Common myeloid progenitor, CD34-positive (primary cell): Measurements from ENCODE around the gene AGBL4.

ENCODE experiments used
- CTCF ChIA-PET: fragments of 350-600 bp; sonication (Branson Sonifier 250); formaldehyde crosslinking; loops from one replicate; lab custom pipeline; 2021; ENCODE audit warnings: antibody characterized with exemption; lab: Charles Lee
- POLR2A ChIA-PET: fragments of 350-600 bp; sonication (Branson Sonifier 250); formaldehyde crosslinking; loops from one replicate; lab custom pipeline; 2021; ENCODE audit warnings: antibody characterized with exemption; lab: Charles Lee
- DNase-seq, 3 donors: peaks; one replicate each; pipeline versions ENCODE4 v3.0.0 to v3.0.0-alpha.2; 2013
- H3K27ac ChIP-seq, 2 experiments: 1 replicate in 1 of 2; 2 replicates in 1 of 2; pipeline ENCODE4 v1.7.0; 2013; ENCODE audit warnings: inconsistent platforms in 2 of 2, low read length in 2 of 2, mild to moderate bottlenecking in 2 of 2, low read depth in 1 of 2, moderate library complexity in 1 of 2; ENCODE audit not compliant: severe bottlenecking in 2 of 2, insufficient read depth in 1 of 2, poor library complexity in 1 of 2
- H3K27me3 ChIP-seq, 5 experiments: replicated peaks in 2 of 5; 1 replicate in 3 of 5; 2 replicates in 2 of 5; pipeline versions ENCODE4 v1.6.1 to v1.7.0; 2013; ENCODE audit warnings: low read length in 4 of 5, mild to moderate bottlenecking in 2 of 5, moderate library complexity in 2 of 5, inconsistent platforms in 1 of 5; ENCODE audit not compliant: insufficient read depth in 5 of 5, control insufficient read depth in 4 of 5
- H3K36me3 ChIP-seq, 4 experiments: 1 replicate in 2 of 4; 2 replicates in 2 of 4; pipeline versions ENCODE4 v1.6.1 to v1.7.0; 2013; ENCODE audit warnings: low read length in 3 of 4, control low read depth in 1 of 4, mild to moderate bottlenecking in 1 of 4; ENCODE audit not compliant: control insufficient read depth in 4 of 4, insufficient read depth in 4 of 4
- H3K4me1 ChIP-seq, 4 experiments: 1 replicate in 3 of 4; 2 replicates in 1 of 4; pipeline versions ENCODE4 v1.6.1 to v1.7.1; 2013; ENCODE audit warnings: low read length in 3 of 4, mild to moderate bottlenecking in 3 of 4, control low read depth in 1 of 4, inconsistent platforms in 1 of 4, moderate library complexity in 1 of 4; ENCODE audit not compliant: control insufficient read depth in 4 of 4, insufficient read depth in 4 of 4; ENCODE audit errors: control extremely low read depth in 1 of 4
- H3K4me3 ChIP-seq, 7 experiments: 1 replicate in 4 of 7; 2 replicates in 3 of 7; pipeline versions ENCODE4 v1.5.1 to v1.7.0; 2013; ENCODE audit warnings: mild to moderate bottlenecking in 7 of 7, low read length in 6 of 7, moderate library complexity in 6 of 7, inconsistent platforms in 2 of 7, low read depth in 2 of 7, control low read depth in 1 of 7; ENCODE audit not compliant: insufficient read depth in 4 of 7, control insufficient read depth in 1 of 7; ENCODE audit errors: extremely low read depth in 1 of 7
- H3K9me3 ChIP-seq, 5 experiments: 1 replicate in 4 of 5; 2 replicates in 1 of 5; pipeline versions ENCODE4 v1.6.1 to v1.7.1; 2013; ENCODE audit warnings: low read length in 4 of 5, mild to moderate bottlenecking in 2 of 5, inconsistent platforms in 1 of 5, low read depth in 1 of 5, moderate library complexity in 1 of 5; ENCODE audit not compliant: control insufficient read depth in 4 of 5, insufficient read depth in 2 of 5; ENCODE audit errors: control extremely low read depth in 1 of 5
- WGBS: methylation state at CpG from one replicate; pipeline ENCODE4 v1.1.5; 2013; ENCODE audit not compliant: insufficient coverage; 5-methylcytosine and 5-hydroxymethylcytosine counted together

Gene AGBL4

GRCh38 chr1:49466961-49467360 lies 556.8 kb downstream of the AGBL4 start:
- 80% methylated on average over 1 of the region's 1 CpG for WGBS
- no peak for DNase-seq

GRCh38 chr1:49465486-49466185 lies 558.1 kb downstream of the AGBL4 start:
- POLR2A ChIA-PET, result no interaction called here

More at GRCh38 chr1:49466961-49467360, 556.8 kb downstream of the AGBL4 start:
- ChIA-PET CTCF (no interaction called here), POLR2A (no interaction called here)
- no peaks in the 10 kb centered on the region for H3K9me3 ChIP-seq
- H3K27me3 ChIP-seq, result no peaks in the 10 kb centered on the region
- H3K4me3 ChIP-seq, result no peak overlapping the region
- no peak overlapping the region for H3K27ac ChIP-seq
- H3K4me1 ChIP-seq, result no peaks in the 10 kb centered on the region
- no peaks in the 10 kb centered on the region for H3K36me3 ChIP-seq

DNA sequence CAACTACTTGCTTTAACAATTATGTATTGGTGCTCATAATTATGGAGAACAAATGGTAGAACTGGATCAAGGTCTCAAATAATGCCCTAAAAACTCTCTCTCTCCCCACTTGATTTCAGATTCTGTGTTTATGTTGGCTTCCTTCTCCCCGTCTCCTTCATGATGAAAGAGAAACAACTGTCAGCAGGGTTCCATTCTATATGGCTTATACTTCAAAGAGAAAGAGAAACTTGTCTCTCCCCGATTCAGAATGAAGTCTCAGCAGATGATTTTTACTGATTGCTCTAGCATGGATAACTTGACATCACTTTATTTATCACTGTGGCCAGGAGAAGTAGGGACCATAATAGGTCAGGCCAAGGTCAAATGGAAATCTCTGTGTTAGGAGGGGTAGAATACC lies 575.6 kb downstream of the AGBL4 start:
- POLR2A ChIA-PET, result no interaction called here
- WGBS, result 69% methylated on average over 2 of the region's 2 CpGs

More at GRCh38 chr1:49465486-49466185, 558.1 kb downstream of the AGBL4 start:
- no peaks in the 10 kb centered on the region for H3K36me3 ChIP-seq
- no peaks in the 10 kb centered on the region for H3K9me3 ChIP-seq
- H3K27me3 ChIP-seq, result no peaks in the 10 kb centered on the region
- H3K4me1 ChIP-seq, result no peaks in the 10 kb centered on the region
- WGBS, result 94% methylated on average over 2 of the region's 4 CpGs
- H3K27ac ChIP-seq, result no peak overlapping the region
- DNase-seq, result no peak
- CTCF ChIA-PET, result no interaction called here
- H3K4me3 ChIP-seq, result no peak overlapping the region

DNA sequence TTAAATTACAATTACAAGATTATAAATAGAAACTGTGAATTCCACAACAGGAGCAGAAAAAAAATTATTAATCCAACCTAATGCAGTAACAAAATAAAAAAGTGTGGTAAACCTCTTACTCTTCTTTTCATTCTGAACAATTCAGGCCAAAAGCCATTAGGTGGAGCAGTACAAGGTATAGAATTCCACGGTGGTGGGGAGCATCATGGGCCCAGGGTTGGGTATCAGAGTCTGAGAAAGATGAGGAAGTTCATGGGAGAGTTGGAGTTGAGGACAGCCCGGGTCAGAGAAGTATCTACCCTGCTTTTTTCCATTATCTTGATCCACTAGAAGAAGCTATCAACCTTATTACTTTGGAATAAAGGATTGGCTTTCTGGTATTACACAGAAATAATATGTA lies 586.9 kb downstream of the AGBL4 start:
- Histone ChIP-seq H3K4me1 (no peaks in the 10 kb centered on the region), H3K9me3 (peaks cover 0 to 12% (median 0%) of the 10 kb centered on the region in 5 experiments), H3K27me3 (no peaks in the 10 kb centered on the region), H3K36me3 (no peaks in the 10 kb centered on the region), H3K4me3 (no peak overlapping the region), H3K27ac (no peak overlapping the region)
- ChIA-PET CTCF (no interaction called here), POLR2A (no interaction called here)
- no CpG with 5 or more reads among the region's 2 CpGs for WGBS
- no peak for DNase-seq

More for the DNA sequence above, 575.6 kb downstream of the AGBL4 start:
- no peaks in the 10 kb centered on the region for H3K4me1 ChIP-seq
- CTCF ChIA-PET, result no interaction called here
- no peak for DNase-seq
- H3K27ac ChIP-seq, result no peak overlapping the region
- no peaks in the 10 kb centered on the region for H3K27me3 ChIP-seq
- H3K9me3 ChIP-seq, result peaks cover 0 to 5% (median 0%) of the 10 kb centered on the region in 5 experiments
- no peak overlapping the region for H3K4me3 ChIP-seq
- no peaks in the 10 kb centered on the region for H3K36me3 ChIP-seq

DNA sequence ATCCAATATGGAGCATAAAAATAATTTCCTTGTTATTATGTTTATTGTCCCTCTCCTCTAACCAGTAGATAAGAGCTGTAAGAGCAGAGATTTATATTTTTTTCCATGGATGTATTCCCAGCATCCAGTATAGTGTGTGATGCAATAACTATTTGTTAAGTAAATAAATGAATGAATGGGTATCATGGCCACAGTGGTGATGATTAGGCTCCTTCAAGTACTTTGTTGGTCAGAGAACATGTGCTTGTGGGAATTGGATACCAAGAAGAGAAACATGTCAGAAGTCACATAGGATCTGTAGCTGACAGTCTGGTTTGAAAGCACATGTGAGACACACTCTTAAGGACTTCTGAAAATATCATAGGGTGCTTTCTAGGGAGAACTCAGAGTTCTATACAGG lies 588.5 kb downstream of the AGBL4 start:
- H3K4me1 ChIP-seq, result no peaks in the 10 kb centered on the region
- no peaks in the 10 kb centered on the region for H3K27me3 ChIP-seq
- H3K27ac ChIP-seq, result no peak overlapping the region
- H3K9me3 ChIP-seq, result peaks cover 0 to 4% (median 0%) of the 10 kb centered on the region in 5 experiments
- DNase-seq, result no peak
- H3K36me3 ChIP-seq, result no peaks in the 10 kb centered on the region
- ChIA-PET CTCF (no interaction called here), POLR2A (no interaction called here)
- no peak overlapping the region for H3K4me3 ChIP-seq

GRCh38 chr1:49424782-49425181 lies 599.0 kb downstream of the AGBL4 start:
- Histone ChIP-seq H3K4me1 (no peaks in the 10 kb centered on the region), H3K27ac (no peak overlapping the region), H3K36me3 (no peaks in the 10 kb centered on the region), H3K27me3 (no peaks in the 10 kb centered on the region), H3K4me3 (no peak overlapping the region), H3K9me3 (no peaks in the 10 kb centered on the region)
- no CpG with 5 or more reads among the region's 3 CpGs for WGBS
- POLR2A ChIA-PET, result no interaction called here
- CTCF ChIA-PET, result no interaction called here
- no peak for DNase-seq

- no peaks in the 10 kb centered on the region for H3K36me3 ChIP-seq
- H3K27ac ChIP-seq, result no peak overlapping the region
- no peaks in the 10 kb centered on the region for H3K9me3 ChIP-seq
- ChIA-PET POLR2A (no interaction called here), CTCF (no interaction called here)
- DNase-seq, result no peak
- WGBS, result no CpG with 5 or more reads among the region's 1 CpG
- no peaks in the 10 kb centered on the region for H3K27me3 ChIP-seq
- no peak overlapping the region for H3K4me3 ChIP-seq
- H3K4me1 ChIP-seq, result no peaks in the 10 kb centered on the region
Observed at GRCh38 chr1:49416758-49417157, 607.0 kb downstream of the AGBL4 start.
